HuH-7.5 (cell line): ENCODE results near the gene MARCHF11.

Experiments
- DNase-seq: peaks from one replicate; pipeline ENCODE4 v3.0.0; 2011; ENCODE audit warnings: low spot score

Gene MARCHF11

DNA sequence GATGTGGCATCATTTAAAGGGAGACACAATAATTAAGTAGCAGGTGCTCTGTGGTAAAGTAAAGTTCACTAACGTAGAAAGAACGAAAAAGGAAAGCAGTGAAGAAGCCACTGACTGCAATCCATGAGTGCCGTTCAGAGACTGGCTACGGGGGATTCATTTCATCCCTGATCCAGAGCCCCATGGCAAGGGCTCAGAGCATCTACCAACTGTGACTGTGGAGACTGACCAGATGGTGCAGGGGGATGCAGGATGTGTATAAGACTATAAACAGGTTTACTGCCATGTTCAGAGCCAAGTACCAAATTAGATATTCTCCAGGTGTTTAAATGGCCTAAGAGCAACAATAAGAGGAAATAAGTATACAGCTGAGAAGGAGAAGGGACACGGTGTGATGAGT is 47.7 kb downstream of the MARCHF11 start:
- DNase-seq: no peak

DNA sequence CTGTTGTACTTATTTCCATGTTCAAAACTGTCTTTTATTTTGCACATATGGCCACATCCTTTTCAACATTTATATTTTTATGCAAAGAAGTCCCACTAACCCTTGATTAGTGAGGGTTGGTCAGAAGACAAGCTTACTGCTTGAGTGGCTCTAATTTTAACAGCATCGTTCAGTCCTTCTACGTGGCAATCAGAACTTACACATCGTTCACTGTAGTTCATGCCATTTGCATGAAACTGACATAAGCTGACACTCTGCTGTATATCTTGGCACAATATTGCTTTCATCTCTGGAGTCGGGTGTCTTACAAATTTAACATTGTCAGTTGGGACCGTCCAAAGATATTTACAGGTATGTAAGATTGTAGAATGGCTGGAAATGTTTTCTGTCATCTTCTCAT is 50.6 kb downstream of the MARCHF11 start:
- DNase-seq: no peak

DNA sequence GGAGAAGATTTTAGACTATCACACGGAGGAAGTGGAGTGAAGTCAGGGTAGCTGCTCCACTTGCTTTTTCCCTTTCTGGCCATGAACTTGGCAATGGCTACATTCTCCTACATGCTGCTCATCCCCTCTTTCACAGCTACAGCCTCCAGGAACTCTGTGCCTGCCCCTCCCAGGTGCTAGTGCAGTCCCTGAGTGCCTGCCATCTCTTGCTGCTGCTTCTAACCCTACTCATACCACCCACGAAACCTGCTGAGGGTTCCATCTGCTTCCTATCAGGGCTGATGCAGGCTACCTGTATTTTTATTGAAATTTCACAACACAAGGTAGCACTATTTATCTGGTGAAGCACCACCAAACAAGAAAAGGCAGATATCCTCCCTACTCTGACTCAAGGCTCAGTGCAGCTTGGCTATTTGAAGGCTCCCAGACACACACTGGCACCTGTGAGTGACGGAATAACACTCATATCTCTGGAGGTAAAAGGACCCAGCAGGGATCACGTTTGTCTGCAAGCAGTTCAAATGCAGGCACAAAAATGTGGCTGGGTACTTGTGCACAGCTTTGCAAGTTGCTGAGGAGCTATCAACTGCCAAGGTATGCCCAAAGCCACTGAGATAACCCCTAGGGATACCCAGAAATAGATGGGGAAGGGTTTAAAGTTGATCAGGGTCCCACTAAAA is 51.6 kb downstream of the MARCHF11 start:
- DNase-seq: no peak

DNA sequence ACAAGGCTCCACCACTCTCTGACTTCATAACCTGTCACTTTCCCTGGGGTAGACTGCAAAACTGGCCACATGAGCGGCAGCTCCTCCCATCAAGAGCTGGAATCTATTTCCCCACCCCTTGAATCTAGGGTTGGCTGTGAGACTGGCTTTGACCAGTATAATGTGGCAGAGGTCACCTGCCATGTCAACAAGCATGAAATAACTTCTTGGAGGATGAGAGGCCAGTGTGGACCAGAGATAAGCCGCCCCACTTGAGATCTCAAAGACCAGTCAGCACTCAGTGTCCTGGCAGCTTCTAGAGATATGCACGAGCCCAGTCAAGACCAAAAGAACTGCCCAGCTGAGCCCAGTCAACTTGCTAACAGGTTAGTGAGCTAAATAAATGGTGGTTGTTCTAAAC is 59.0 kb downstream of the MARCHF11 start:
- no peak for DNase-seq

DNA sequence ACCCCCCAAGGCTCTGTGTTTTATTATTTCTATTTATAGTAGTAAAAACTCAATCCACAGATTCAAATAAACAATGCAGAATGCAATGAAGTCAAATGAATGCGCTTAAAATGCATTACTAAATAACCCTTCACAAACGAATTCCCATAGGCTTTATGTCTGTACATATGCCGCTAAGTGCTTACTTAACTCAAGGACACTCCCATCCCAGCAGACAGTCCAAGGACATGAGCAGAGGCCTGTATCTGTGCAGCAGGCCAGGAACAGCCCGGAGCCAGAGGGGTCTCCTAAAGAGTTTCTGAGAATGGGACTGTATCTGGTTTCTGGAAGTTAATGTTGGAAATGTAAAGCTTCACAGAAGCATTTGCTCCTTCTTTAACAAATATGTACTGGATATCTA is 59.8 kb downstream of the MARCHF11 start:
- no peak for DNase-seq

DNA sequence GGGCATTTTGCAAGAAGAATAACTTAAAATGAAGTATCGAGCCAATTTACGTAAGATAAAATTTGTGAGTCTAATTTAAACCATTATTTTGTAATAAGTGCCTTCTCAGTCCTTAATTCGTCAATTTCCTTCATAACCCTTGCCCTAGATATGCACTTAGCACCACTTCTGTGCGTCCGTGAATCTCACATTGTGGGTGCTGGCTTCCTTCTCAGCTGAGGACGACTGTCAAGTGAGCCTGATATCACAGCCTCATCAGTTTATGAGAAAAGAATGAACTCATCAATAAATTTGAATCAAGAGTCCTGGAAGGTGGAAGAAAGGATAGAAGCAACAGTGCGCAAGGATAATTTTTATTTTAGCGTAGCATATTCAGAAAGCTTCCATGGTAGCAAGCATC is 64.5 kb downstream of the MARCHF11 start:
- DNase-seq: no peak

DNA sequence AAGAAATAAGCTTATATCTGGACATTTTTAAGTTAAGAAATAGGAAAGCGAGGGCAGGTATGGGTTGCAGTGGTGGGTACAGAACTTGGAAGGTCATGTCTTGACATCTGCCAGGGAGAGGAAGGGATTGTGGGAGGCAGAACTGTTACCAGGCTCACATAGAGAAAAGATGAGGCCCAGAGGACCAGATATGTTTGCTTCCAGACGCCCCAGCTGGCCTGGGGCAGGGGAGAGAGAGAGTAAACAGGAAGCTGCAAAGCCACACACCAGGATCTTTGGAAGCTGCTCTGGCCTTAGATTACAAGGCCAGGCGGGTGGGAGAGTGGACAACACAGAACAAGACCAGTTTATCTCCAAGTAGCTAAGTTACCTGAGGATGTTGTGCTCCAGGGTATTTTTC is 71.2 kb downstream of the MARCHF11 start:
- no peak for DNase-seq

DNA sequence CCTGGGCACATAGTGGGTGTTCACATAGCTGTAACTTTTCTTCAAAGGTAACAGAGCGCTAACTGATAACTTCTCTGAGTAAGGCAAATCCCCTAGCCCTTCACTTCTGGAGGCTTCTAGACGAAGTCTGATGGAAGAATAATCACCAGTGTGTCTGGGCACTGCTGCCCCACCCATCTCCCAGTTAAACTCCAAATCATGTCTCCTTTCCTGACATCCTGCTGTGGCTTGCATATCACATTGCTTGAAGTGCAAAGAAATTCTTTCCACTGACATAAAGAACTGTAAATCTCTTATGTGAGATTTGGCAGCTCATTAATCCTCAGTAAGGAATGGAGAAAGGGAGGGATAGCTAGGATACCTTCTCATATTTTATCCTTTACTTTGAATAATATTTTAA is 74.6 kb downstream of the MARCHF11 start:
- no peak for DNase-seq

DNA sequence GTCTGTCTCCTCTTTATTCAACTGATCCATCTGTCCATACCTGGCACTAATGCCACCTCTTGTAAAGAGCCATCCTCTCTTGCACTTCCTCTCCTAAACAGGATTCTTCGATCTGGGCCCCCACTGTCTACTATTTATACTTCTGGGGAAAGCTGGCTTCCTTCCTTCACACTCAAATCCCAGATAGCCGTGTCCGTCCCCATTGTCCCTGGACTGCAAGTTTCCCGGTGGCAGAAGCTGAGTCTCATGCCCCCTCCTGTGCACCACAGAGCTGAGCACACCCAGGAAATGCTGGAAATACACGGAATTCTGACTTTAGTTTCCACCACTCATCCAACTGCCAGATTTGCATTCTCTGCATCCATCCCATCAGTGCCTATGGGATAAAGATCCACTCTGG is 84.0 kb downstream of the MARCHF11 start:
- no peak for DNase-seq

DNA sequence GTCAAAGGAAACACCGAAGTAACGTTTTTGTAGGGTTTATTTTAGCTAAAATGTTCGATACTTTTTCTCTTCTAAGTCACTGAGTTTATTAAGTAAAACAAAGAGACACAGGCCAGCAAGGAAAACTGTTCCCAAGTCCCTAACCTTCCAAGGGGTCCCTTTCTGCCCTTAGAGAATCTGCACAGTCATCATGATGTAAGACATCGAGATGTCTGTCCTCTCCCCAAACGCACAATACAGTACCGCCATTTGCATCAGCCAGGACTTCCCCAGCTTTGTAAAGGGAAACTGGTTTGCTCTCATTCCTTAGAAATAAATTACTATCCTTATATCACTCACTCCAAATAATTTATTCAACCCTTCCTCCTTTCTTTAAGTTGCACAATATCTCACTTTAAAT is 89.3 kb downstream of the MARCHF11 start:
- DNase-seq: no peak

DNA sequence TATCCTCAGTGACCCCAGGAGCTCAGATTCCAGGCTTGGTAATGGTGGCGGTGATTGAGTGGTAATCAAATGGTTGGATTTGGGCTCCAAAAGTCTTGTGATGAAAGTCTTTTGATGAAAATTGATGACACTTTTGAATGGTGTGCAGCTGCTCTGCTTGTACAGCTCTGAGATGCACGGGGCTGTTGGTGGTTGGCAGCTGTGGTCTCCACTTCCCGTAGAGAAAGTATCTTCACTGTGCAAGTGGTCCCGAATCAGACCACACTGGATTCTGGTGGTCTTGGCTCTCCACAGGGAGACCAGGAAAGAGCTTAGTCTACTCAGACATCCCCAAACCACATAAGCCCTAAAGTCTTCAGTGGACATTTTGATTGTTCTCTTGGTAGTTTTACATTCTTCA is 96.6 kb downstream of the MARCHF11 start:
- no peak for DNase-seq

DNA sequence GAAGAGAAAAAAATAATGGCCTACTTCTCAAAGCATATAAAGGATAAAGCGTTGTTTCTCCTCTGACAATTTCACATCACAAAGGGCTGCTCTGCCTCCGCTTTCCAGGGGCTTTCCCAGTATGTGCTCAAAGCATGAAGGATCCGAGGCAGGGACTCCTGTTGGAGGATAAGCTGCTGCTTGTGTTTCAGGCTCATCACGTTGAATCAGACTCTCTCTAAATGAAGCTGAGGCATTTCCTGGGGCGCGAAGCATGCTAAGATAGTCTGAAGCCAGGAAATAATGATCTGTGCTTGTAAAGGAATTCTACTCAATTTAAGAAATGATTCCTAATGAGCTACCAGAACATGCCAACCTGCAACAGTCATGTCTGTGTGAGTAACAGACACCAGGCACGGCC is 97.5 kb downstream of the MARCHF11 start:
- no peak for DNase-seq

DNA sequence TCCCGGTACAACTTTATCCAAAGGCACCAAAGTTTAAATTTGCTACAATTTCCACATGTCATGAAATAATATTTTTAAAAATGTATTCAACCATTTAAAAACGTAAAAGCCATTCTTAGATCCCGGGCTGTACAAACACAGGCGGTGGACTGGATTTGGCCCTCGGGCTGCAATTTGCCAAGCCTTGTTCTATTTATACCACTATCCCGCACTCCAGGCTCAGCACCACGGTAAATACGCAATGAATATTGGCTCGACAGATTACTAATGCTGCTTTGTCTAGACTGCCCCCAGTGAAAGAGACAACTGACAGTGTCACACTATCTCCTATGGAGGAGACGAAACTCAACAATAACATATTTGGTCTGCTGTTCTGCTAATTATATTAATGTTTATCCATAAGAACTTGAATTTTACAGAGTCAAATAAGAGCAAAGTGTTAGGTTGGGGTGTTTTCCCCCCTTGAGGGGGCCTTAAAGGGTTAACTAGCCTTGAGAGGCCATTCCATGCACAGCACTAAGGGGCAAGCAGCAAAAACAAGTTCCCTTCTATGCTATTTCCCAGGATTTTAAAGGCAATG is 98.1 kb downstream of the MARCHF11 start:
- no peak for DNase-seq

DNA sequence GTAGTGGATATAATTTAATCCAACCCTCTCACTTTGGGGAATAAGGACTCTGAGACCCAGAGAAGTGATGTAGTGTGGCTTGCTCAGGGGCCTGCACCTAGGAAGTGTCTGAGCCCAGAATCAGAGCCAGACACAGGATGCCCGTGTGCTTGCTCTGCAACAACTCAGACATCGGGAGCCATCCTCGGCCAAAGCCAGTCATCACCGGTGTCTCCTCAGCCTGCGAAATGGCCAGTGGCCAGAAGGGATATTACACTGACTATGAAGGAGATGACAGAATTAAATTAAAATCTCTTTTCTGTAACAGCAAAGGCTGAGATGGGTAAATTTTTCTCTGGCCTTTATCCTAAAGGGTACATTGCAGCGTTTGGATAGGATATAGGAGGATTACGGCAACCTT is 102.9 kb downstream of the MARCHF11 start:
- DNase-seq: no peak

DNA sequence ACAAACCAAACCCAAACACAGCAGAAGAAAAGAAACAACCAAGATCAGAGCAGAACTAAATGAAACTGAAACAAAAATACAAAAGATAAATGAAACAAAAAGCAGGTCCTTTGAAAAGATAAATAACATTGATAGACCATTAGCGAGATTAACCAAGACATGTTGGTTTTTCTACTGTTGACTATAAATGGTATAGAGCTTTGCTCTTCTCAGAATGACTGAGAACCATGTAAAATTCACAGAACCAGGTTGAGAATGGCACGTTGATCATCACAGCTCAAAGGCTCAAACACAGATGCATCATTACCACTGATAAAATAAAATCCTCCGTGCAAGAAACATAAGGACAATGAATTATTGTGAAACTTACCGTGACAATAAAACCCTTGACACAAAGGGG is 105.2 kb downstream of the MARCHF11 start:
- no peak for DNase-seq

DNA sequence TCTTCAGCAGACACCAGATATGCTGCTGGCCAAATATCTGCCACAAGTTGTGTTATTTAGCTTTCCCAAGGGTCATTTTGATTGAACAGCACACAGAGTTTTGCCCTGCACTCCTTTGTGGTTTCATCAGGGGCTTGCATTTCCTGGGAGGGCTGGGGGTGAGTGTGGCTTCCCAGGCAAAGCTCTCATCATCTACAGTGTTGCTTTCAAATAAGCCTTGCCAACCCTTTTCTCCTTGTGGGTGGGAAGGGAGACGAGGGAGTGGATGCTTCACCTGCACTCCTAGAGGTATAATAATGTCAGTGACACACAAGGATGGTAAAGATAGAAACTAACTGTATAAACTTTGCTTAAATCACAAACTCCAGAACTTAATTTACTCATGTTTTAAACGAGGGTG is 107.0 kb downstream of the MARCHF11 start:
- no peak for DNase-seq

DNA sequence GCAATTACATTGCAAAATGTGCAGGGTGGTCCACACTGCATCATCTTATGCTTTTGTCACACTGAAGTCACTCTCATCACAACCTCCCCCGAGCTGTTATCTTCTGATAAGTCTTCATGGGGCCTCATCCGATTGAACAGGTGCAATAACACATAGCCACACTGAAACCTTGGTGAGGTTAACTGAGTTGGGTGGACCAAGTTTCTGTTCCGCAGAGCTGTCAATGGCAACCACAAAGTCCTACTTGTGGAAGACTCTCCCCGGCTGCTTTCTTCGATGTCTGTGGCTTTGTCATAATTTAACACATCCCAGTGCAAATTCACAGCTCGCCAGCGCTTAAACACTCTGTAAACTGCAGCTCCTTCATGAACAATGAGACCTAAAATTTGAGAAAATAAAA is 112.2 kb downstream of the MARCHF11 start:
- no peak for DNase-seq

DNA sequence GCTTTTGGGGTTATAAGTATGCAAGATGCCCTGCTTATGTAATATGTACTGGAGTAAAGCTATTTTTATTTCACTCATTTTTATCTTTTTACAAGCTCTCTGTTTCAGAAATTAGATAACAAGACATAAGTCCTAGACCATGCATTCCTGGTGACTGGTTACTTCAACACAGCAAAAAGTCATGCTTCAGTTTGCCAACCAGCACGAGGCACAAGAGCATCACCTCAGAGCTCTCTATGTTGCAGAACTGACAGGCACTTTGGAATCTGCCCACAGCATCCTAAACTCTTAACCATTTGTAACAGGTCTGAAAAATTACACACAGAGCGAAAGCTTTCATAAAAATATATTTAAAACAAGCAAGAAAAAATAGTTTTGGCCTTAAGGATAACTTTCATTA is 112.8 kb downstream of the MARCHF11 start:
- no peak for DNase-seq

DNA sequence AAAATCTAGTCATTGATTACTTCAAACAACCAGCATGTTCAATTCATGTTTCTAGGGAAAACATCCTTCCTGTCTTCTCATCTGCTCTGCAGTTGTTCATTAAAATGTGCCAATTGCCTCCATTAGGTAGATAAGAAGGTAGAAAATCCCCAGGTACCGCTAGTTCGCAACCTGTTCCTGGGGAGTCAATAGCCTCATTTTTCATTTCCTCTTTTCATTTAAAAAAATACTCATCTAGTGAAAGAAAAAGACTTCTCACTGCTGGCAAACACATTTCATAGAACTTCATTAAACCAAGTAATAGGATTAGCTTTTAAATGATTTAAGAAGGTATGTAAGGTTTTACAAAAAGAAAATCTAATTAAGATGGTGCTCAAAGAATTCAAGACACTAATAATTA is 113.3 kb downstream of the MARCHF11 start:
- DNase-seq: no peak

DNA sequence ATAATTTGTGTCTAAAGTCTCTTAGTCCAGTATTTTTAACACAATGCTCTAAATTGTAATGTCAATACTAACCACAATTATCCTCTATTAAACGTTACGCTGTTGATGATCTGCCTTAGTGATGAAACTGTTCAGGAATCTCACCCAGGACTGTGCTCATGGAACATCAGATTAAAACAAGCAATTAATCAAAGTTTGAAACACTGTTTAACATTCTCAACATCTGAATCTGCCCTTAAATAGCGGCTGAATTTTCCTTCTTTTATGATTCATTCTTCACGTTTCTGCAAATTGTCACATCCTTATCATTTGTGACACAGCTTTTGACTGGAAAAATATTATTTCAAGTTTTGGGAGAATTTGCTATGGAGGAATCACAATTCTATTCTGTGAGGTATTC is 113.8 kb downstream of the MARCHF11 start:
- DNase-seq: no peak

DNA sequence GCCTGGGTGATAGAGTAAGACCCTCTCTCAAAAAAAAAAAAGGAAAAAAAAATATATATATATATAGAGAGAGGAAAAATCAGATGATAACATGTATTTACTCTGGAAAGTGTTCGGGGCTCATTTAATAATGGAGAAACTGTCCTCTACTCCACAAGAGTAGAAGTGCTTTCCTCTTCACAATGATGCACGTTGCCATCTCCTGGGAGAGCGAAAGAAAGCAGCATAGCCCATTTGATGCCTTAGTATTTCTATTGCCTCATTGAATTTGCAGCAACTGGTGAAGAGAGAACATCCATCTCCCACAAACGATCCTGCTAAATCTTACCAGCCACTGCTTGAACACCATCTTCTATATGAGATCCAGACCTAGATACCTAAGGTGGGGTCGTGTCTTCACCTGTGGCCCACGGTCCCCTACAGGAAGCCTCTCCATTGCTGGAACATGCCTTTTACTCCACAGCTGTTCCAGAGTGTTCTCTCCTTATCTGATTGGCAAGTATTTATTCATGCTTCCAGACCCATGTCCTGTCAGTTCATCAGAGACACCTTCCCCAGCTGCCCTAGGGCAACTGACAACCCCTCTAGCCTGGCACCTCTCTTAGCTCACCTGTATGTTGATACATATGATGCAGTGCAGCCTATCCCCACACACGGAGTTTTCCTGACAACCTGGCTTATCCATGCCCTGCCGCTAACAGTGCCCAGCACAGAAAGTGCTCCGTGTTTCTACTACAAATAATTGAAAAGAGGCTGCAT is 115.3 kb downstream of the MARCHF11 start:
- DNase-seq: no peak

DNA sequence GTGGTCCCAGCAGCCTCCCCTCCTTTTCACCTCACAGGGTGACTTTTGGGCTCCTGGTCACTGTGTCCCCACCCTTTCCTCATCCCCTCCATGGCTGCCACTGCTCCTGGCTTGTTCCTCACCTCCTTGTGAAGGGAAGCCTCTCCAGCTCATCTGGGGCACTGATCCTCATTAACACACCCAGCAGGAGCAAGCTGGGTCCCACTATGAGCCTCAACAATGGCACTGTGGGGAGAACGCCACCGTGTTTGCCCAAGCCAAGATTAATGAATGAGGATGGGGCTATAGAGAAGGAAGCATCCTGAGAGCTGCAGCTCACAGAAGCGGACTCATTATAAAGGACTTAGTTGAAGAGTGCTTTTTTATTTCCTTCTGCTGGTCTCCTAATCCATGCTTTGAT is 118.4 kb downstream of the MARCHF11 start:
- no peak for DNase-seq

DNA sequence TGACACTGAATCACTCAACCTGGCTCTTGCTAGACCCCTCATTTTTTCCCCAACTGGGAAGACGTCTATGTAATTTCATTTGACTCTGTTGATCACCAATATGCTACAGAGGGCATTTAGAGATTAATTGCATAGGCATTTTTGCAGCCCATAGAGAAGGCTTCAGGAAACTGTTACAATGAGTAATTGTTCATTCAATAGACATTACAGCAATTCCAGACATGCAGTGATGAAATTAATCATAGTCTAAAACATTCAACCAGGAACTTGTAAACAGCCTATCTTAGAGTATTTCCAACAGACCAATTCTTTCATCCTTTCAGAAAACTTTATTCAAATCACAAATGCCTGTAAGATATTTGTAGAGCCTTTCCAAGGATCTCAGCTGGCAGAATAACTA is 122.3 kb downstream of the MARCHF11 start:
- no peak for DNase-seq
